GM12878 (cell line): ENCODE results near the gene STK38. TPM values are rescaled to one million over a fixed set of nuclear protein-coding genes. Genes with fewer than 3 reads are reported as not detected.

Experiments
- ATAC-seq: fragments of 200-7000 bp; cut with Tn5 transposase; 3 replicates; pipeline ENCODE4 v1.9.1; 2020; ENCODE audit warnings: mild to moderate bottlenecking, moderate library complexity
- BruUV-seq: library from RNA; stranded (reverse); fragments of 400-500 nt; replicated peaks from 2 replicates; lab custom pipeline; 2021; lab: Mats Ljungman, UMichigan
- CTCF ChIA-PET: fragments of 300-600 bp; sonication (Branson Sonifier 250); formaldehyde crosslinking; extraction: SDS; loops from one replicate; lab custom pipeline; 2021; ENCODE audit warnings: inconsistent platforms; lab: Yijun Ruan, JAX
- POLR2A ChIA-PET: fragments of 350-600 bp; formaldehyde crosslinking; extraction: SDS; loops from one replicate; lab custom pipeline; 2021; ENCODE audit warnings: inconsistent platforms; lab: Charles Lee
- RAD21 ChIA-PET: fragments of 300-600 bp; sonication (Branson Sonifier 250); formaldehyde crosslinking; loops from one replicate; lab custom pipeline; 2023; ENCODE audit warnings: antibody characterized with exemption; ENCODE audit not compliant: unreplicated experiment; lab: Charles Lee
- SMC1A ChIA-PET: fragments of 300-600 bp; sonication (Branson Sonifier 250); formaldehyde crosslinking; loops from one replicate; lab custom pipeline; 2023; ENCODE audit not compliant: unreplicated experiment, uncharacterized antibody; lab: Charles Lee
- DNase-seq: peaks from one replicate; pipeline ENCODE4 v3.0.0-alpha.2; 2011; ENCODE audit warnings: low read depth, low spot score
- FAIRE-seq: peaks from 3 replicates; lab custom pipeline; 2011; peaks lifted over from hg19 to GRCh38; lab: Jason Lieb, UNC
- H2AFZ ChIP-seq: 2 replicates; pipeline ENCODE4 v1.6.0; 2011; ENCODE audit warnings: low read depth, low read length, control low read depth; ENCODE audit not compliant: control insufficient read depth
- H3K27ac ChIP-seq: 2 replicates; pipeline ENCODE4 v1.5.1; 2011; ENCODE audit warnings: control low read depth; ENCODE audit not compliant: control insufficient read depth, insufficient read depth
- H3K27me3 ChIP-seq, 2 experiments: replicated peaks in 1 of 2; 2 replicates each; pipeline versions ENCODE4 v1.6.0 to v1.6.1; 2011; ENCODE audit warnings: low read length in 1 of 2; ENCODE audit not compliant: control insufficient read depth in 2 of 2, insufficient read depth in 2 of 2
- H3K36me3 ChIP-seq, 2 experiments: 2 replicates each; pipeline ENCODE4 v1.5.1; 2011; ENCODE audit warnings: low read length in 1 of 2; ENCODE audit not compliant: control insufficient read depth in 2 of 2, insufficient read depth in 2 of 2
- H3K4me1 ChIP-seq: 2 replicates; pipeline ENCODE4 v1.6.1; 2011; ENCODE audit warnings: mild to moderate bottlenecking, low read length, moderate library complexity, mixed read lengths; ENCODE audit not compliant: control insufficient read depth, insufficient read depth
- H3K4me2 ChIP-seq: 2 replicates; pipeline ENCODE4 v1.6.0; 2011; ENCODE audit warnings: control low read depth; ENCODE audit not compliant: control insufficient read depth, insufficient read depth
- H3K4me3 ChIP-seq: fragments of 200-600 bp; sonication (generic); 2 replicates; pipeline ENCODE4 v1.5.1; 2016
- H3K79me2 ChIP-seq: 2 replicates; pipeline ENCODE4 v1.6.0; 2011; ENCODE audit warnings: low read length; ENCODE audit not compliant: control insufficient read depth, insufficient read depth
- H3K9ac ChIP-seq: 2 replicates; pipeline ENCODE4 v1.8.0; 2011; ENCODE audit warnings: low read length, control low read depth, mixed read lengths; ENCODE audit not compliant: control insufficient read depth, insufficient read depth
- H3K9me3 ChIP-seq: replicated peaks from 3 replicates; pipeline ENCODE4 v1.5.1; 2011; ENCODE audit warnings: mild to moderate bottlenecking, low read length; ENCODE audit not compliant: control insufficient read depth, insufficient read depth
- H4K20me1 ChIP-seq: 2 replicates; pipeline ENCODE4 v1.6.0; 2011; ENCODE audit not compliant: control insufficient read depth, insufficient read depth
- BHLHE40 ChIP-seq, 2 experiments: fragments of 450-650 bp in 1 of 2; IDR thresholded peaks; 2 replicates each; pipeline ENCODE4 v1.6.1; 2011 to 2017; ENCODE audit warnings: low read depth in 2 of 2, borderline replicate concordance in 1 of 2, improper control_type of control experiment in 1 of 2, low read length in 1 of 2, mild to moderate bottlenecking in 1 of 2
- CBFB ChIP-seq: IDR thresholded peaks from 2 replicates; pipeline ENCODE4 v1.6.1; 2016; ENCODE audit warnings: antibody characterized with exemption, low read depth
- DPF2 ChIP-seq: fragments of 450-650 bp; IDR thresholded peaks from 2 replicates; pipeline ENCODE4 v1.6.1; 2017; ENCODE audit warnings: mild to moderate bottlenecking
- HCFC1 ChIP-seq: fragments of 150-350 bp; IDR thresholded peaks from 2 replicates; pipeline ENCODE4 v1.6.1; 2014; ENCODE audit warnings: low read length
- IKZF2 ChIP-seq, 2 experiments: fragments of 450-650 bp; IDR thresholded peaks; 2 replicates each; pipeline ENCODE4 v1.6.1; 2017; ENCODE audit warnings: mild to moderate bottlenecking in 2 of 2, moderate library complexity in 2 of 2
- NFYA ChIP-seq: IDR thresholded peaks from 2 replicates; pipeline ENCODE4 v1.6.1; 2011; ENCODE audit warnings: low read depth, mild to moderate bottlenecking, low read length, improper control_type of control experiment, borderline replicate concordance
- NR2C1 ChIP-seq: fragments of 450-650 bp; IDR thresholded peaks from 2 replicates; pipeline ENCODE4 v1.6.1; 2017; ENCODE audit warnings: antibody characterized with exemption, mild to moderate bottlenecking, moderate library complexity
- RB1 ChIP-seq: fragments of 450-650 bp; formaldehyde crosslinking; IDR thresholded peaks from 2 replicates; pipeline ENCODE4 v1.6.1; 2017; ENCODE audit warnings: mild to moderate bottlenecking, borderline replicate concordance
- RBBP5 ChIP-seq: fragments of 200-600 bp; sonication (generic); conservative IDR thresholded peaks from 2 replicates; pipeline ENCODE4 v1.6.1; 2016
- RFX5 ChIP-seq: IDR thresholded peaks from 2 replicates; pipeline ENCODE4 v1.6.1; 2011; ENCODE audit warnings: low read depth, low read length, improper control_type of control experiment
- RUNX3 ChIP-seq: IDR thresholded peaks from 2 replicates; pipeline ENCODE4 v1.6.1; 2012; ENCODE audit warnings: low read length, inconsistent platforms
- TCF3 ChIP-seq: IDR thresholded peaks from 2 replicates; pipeline ENCODE4 v1.6.1; 2012; ENCODE audit warnings: low read depth, mild to moderate bottlenecking, low read length, borderline replicate concordance; ENCODE audit not compliant: insufficient read depth
- ZNF207 ChIP-seq: fragments of 450-650 bp; IDR thresholded peaks from 2 replicates; pipeline ENCODE4 v1.6.1; 2014; ENCODE audit warnings: antibody characterized with exemption, mild to moderate bottlenecking, borderline replicate concordance
- ZSCAN29 ChIP-seq: fragments of 450-650 bp; IDR thresholded peaks from 2 replicates; pipeline ENCODE4 v1.6.1; 2017; ENCODE audit warnings: mild to moderate bottlenecking, moderate library complexity
- WGBS: methylation state at CpG from one replicate; pipeline ENCODE4 v1.1.6; 2016; ENCODE audit warnings: low lambda C conversion rate; ENCODE audit not compliant: insufficient replicate concordance, insufficient coverage; ENCODE audit errors: missing lambda C conversion rate; 5-methylcytosine and 5-hydroxymethylcytosine counted together
- in situ Hi-C: fragments of 300-500 bp; cut with MboI; formaldehyde crosslinking; loops from 9 replicates; pipeline ENCODE4 v1.14.3; 2018; ENCODE audit warnings: mixed read lengths
- intact Hi-C: fragments of 100-400 bp; cut with micrococcal nuclease; formaldehyde crosslinking; loops from one replicate; pipeline ENCODE4 v1.14.2; 2022; ENCODE audit not compliant: unreplicated experiment
- polyA plus RNA-seq, 11 experiments: library from polyadenylated mRNA; depleted of rRNA in 4 of 11; unstranded in 6 of 11; stranded (reverse) in 5 of 11; fragments of >200 nt; fragmentation: Nextera tagmentation in 4 of 11; fragmentation: Illumina TruSeq in 1 of 11; extraction: Ambion mirVana in 4 of 11; extraction: Trizol in 1 of 11; gene quantifications; 1 replicate in 1 of 11; 2 replicates in 10 of 11; pipeline versions ENCODE4 v1.2.1 to v1.2.3, GENCODE V29; 2011 to 2016; ENCODE audit warnings: inconsistent platforms in 2 of 11, missing spikeins in 2 of 11, low read depth in 1 of 11
- total RNA-seq, 4 experiments: library from RNA; depleted of rRNA in 3 of 4; stranded (reverse); fragments of >200 nt in 3 of 4; fragmentation: Illumina TruSeq in 1 of 4; extraction: Trizol in 1 of 4; gene quantifications; 2 replicates each; pipeline versions ENCODE4 v1.2.1 to v1.2.3, GENCODE V29; 2013 to 2021
- TF ChIP-seq, protein P1 (sequence below): fragments of 450-650 bp; IDR thresholded peaks from 2 replicates; pipeline ENCODE4 v1.6.1; 2016; ENCODE audit warnings: mild to moderate bottlenecking
- TF ChIP-seq, protein P2 (sequence below): IDR thresholded peaks from 2 replicates; pipeline ENCODE4 v1.6.1; 2012; ENCODE audit warnings: low read depth, low read length, improper control_type of control experiment
- TF ChIP-seq, protein P3 (sequence below): fragments of 450-650 bp; IDR thresholded peaks from 2 replicates; pipeline ENCODE4 v1.6.1; 2017; ENCODE audit warnings: mild to moderate bottlenecking, moderate library complexity

Gene STK38
- total and polyA plus RNA-seq, 10 of the 15 experiments (the other 5 are each of a cell fraction or from before 2014, with no cell fraction given), result 4.1 to 18.7 (median 13.6) TPM

DNA sequence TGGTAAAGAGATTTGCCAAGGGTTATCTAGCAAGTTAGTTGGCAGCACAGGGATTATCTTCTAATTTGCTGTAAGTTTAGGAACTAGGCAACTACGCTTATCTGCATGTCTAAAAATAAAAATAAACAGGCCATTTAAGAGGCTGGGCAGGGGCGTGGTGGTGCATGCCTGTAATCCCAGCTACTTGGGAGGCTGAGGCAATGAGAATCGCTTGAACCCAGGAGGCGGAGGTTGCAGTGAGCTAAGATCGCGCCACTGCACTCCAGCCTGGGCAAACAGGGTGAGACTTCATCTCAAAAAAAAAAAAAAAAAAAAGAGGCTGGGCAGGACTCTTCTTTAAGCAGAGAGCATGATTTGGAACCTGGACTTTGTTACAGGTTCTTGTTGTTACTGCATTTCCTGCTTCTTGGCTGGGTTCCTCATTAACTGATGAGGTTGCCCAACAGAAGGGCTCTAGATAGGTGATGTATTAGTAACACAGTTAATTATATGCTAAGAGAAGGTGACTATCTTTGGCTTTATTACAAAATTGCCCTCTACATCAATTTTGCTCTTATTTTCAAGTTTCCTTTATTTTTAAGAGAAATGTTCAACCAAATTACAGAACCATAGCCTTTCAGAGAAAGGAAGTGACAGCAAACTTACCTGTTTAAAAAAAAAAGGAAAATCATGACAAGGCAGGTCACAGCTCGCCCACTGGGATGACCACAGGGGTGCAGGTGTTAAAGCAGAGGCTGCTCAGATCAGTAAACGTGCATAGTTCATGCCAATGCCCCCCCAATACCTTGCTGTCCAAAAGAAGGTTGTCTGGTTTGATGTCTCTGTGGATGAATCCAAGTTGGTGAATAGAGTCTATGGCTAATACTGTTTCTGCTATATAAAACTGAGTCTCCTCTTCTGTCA is 32.5 kb downstream of the STK38 start:
- intact Hi-C loops (no loop called here), in situ Hi-C loops (no loop called here)
- H3K9ac ChIP-seq, result no peak overlapping the region
- no peaks in the 10 kb centered on the region for H3K27me3 ChIP-seq
- no peak overlapping the region; the same call in 1 of the 2 replicates for H3K27ac ChIP-seq
- no peak overlapping the region for H2AFZ ChIP-seq
- POLR2A ChIA-PET, result interaction anchor here (0.7 to 1.3 kb wide), 4 partner anchors 40 to 163 kb away, joined by 3 to 4 read pairs (median 4); no protein-coding TSS in a partner anchor
- H3K4me3 ChIP-seq, result no peak overlapping the region
- H3K79me2 ChIP-seq, result no peaks in the 10 kb centered on the region
- BruUV-seq, result no TSS peak
- RAD21 ChIA-PET, result interaction anchor here (1.7 kb wide), 1 partner anchor 29 kb away, joined by 6 read pairs; no protein-coding TSS in a partner anchor
- SMC1A ChIA-PET, result interaction anchor here (0.6 to 1.7 kb wide), 5 partner anchors 13 to 243 kb away, joined by 3 to 5 read pairs (median 3); no protein-coding TSS in a partner anchor
- CTCF ChIA-PET, result interaction anchor here (1.0 to 2.0 kb wide), 4 partner anchors 19 to 157 kb away, joined by 3 to 6 read pairs (median 4); no protein-coding TSS in a partner anchor
- 86% methylated on average over 8 of the region's 8 CpGs for WGBS
- peaks cover 7 to 16% of the 10 kb centered on the region in 2 experiments for H3K36me3 ChIP-seq
- DNase-seq (no peak), ATAC-seq (peak; percentile 51), FAIRE-seq (no peak)
- no peak overlapping the region for H3K4me2 ChIP-seq
- no peaks in the 10 kb centered on the region for H4K20me1 ChIP-seq
- H3K4me1 ChIP-seq, result peaks cover 3% of the 10 kb centered on the region; the same call in 1 of the 2 replicates
- no peaks in the 10 kb centered on the region for H3K9me3 ChIP-seq
- TF ChIP-seq ZSCAN29 (no peak), CBFB (no peak), RUNX3 (peak; percentile 27; the same call in 1 of the 2 replicates), DPF2 (peak; percentile 38; the same call in 1 of the 2 replicates), ZNF207 (no peak), IKZF2 (IDR thresholded peaks at IDR 0.05) (0 out of 4 replicates have a peak, but pooled peaks of 1 of the 2 experiments have one; percentile 16), TCF3 (no peak), NR2C1 (no peak), RB1 (no peak), RBBP5 (no peak), BHLHE40 (IDR thresholded peaks at IDR 0.05; ENCODE audit: borderline replicate concordance in 1 of 2, low read depth in 2 of 2, low read length in 1 of 2) (peak; percentile 39 to 76; a peak in 3 of 4 replicates), RFX5 (no peak), NFYA (no peak), HCFC1 (no peak)
- TF ChIP-seq, protein P1, sequence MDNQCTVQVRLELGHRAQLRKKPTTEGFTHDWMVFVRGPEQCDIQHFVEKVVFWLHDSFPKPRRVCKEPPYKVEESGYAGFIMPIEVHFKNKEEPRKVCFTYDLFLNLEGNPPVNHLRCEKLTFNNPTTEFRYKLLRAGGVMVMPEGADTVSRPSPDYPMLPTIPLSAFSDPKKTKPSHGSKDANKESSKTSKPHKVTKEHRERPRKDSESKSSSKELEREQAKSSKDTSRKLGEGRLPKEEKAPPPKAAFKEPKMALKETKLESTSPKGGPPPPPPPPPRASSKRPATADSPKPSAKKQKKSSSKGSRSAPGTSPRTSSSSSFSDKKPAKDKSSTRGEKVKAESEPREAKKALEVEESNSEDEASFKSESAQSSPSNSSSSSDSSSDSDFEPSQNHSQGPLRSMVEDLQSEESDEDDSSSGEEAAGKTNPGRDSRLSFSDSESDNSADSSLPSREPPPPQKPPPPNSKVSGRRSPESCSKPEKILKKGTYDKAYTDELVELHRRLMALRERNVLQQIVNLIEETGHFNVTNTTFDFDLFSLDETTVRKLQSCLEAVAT, result 0 out of 2 replicates have a peak, but pooled peaks have one; percentile 30
- TF ChIP-seq, protein P2, sequence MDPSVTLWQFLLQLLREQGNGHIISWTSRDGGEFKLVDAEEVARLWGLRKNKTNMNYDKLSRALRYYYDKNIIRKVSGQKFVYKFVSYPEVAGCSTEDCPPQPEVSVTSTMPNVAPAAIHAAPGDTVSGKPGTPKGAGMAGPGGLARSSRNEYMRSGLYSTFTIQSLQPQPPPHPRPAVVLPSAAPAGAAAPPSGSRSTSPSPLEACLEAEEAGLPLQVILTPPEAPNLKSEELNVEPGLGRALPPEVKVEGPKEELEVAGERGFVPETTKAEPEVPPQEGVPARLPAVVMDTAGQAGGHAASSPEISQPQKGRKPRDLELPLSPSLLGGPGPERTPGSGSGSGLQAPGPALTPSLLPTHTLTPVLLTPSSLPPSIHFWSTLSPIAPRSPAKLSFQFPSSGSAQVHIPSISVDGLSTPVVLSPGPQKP, result no peak
- TF ChIP-seq, protein P3, sequence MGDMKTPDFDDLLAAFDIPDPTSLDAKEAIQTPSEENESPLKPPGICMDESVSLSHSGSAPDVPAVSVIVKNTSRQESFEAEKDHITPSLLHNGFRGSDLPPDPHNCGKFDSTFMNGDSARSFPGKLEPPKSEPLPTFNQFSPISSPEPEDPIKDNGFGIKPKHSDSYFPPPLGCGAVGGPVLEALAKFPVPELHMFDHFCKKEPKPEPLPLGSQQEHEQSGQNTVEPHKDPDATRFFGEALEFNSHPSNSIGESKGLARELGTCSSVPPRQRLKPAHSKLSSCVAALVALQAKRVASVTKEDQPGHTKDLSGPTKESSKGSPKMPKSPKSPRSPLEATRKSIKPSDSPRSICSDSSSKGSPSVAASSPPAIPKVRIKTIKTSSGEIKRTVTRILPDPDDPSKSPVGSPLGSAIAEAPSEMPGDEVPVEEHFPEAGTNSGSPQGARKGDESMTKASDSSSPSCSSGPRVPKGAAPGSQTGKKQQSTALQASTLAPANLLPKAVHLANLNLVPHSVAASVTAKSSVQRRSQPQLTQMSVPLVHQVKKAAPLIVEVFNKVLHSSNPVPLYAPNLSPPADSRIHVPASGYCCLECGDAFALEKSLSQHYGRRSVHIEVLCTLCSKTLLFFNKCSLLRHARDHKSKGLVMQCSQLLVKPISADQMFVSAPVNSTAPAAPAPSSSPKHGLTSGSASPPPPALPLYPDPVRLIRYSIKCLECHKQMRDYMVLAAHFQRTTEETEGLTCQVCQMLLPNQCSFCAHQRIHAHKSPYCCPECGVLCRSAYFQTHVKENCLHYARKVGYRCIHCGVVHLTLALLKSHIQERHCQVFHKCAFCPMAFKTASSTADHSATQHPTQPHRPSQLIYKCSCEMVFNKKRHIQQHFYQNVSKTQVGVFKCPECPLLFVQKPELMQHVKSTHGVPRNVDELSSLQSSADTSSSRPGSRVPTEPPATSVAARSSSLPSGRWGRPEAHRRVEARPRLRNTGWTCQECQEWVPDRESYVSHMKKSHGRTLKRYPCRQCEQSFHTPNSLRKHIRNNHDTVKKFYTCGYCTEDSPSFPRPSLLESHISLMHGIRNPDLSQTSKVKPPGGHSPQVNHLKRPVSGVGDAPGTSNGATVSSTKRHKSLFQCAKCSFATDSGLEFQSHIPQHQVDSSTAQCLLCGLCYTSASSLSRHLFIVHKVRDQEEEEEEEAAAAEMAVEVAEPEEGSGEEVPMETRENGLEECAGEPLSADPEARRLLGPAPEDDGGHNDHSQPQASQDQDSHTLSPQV, result no peak
